Stomach smooth muscle (tissue), 2 donors: ENCODE measurements around the gene PALLD.

ENCODE experiments used
- H3K27ac ChIP-seq: one replicate; pipeline ENCODE4 v1.7.0; 2013; ENCODE audit warnings: mild to moderate bottlenecking, low read length, inconsistent platforms
- H3K27me3 ChIP-seq, 2 donors: one replicate each; pipeline ENCODE4 v1.7.0; 2013; ENCODE audit warnings: low read length in 2 of 2; ENCODE audit not compliant: insufficient read depth in 2 of 2, control insufficient read depth in 1 of 2
- H3K36me3 ChIP-seq, 2 donors: one replicate each; pipeline ENCODE4 v1.7.0; 2013; ENCODE audit warnings: low read length in 2 of 2; ENCODE audit not compliant: control insufficient read depth in 2 of 2, insufficient read depth in 2 of 2
- H3K4me1 ChIP-seq: one replicate; pipeline ENCODE4 v1.7.0; 2013; ENCODE audit warnings: low read length; ENCODE audit not compliant: control insufficient read depth, insufficient read depth
- H3K4me3 ChIP-seq, 2 donors: one replicate each; pipeline ENCODE4 v1.7.0; 2013; ENCODE audit warnings: low read length in 2 of 2
- H3K9ac ChIP-seq, 2 donors: one replicate each; pipeline ENCODE4 v1.7.0; 2013; ENCODE audit warnings: low read length in 2 of 2, mild to moderate bottlenecking in 1 of 2
- H3K9me3 ChIP-seq, 2 donors: one replicate each; pipeline ENCODE4 v1.7.0; 2013; ENCODE audit warnings: low read length in 2 of 2; ENCODE audit not compliant: control insufficient read depth in 2 of 2
- donor health status: healthy.
- donor health status: Pancreatic carcinoma.

The PALLD gene

GRCh38 chr4:168678751-168679366 is 182.0 kb downstream of the PALLD start:
- Histone ChIP-seq H3K27ac (no peak overlapping the region), H3K4me1 (no peaks in the 10 kb centered on the region), H3K4me3 (no peak overlapping the region), H3K27me3 (no peaks in the 10 kb centered on the region), H3K9ac (no peak overlapping the region), H3K9me3 (no peaks in the 10 kb centered on the region), H3K36me3 (no peaks in the 10 kb centered on the region)

DNA sequence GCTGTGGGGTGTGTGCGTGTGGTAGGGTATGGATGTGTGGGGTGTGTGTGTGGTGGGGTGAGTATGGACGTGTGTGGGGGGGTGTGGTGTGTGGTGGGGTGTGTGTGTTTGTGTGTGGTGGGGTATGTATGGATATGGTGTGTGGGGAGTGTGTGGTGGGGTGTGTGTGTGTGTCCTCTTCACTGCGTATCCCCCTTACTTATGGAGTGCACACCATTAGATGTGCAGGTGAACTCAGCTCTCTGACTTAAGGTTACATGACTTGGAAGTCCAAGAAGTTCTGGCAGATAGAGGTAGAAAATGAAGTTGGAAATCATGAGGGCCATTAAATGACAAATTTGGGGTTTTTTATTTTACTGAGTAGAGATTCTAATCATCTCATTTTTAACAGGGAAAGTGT is 182.5 kb downstream of the PALLD start:
- no peak overlapping the region for H3K27ac ChIP-seq
- H3K9ac ChIP-seq = no peak overlapping the region
- no peaks in the 10 kb centered on the region for H3K36me3 ChIP-seq
- no peaks in the 10 kb centered on the region for H3K4me1 ChIP-seq
- H3K9me3 ChIP-seq = no peaks in the 10 kb centered on the region
- no peaks in the 10 kb centered on the region for H3K27me3 ChIP-seq
- H3K4me3 ChIP-seq = no peak overlapping the region

- no peaks in the 10 kb centered on the region for H3K36me3 ChIP-seq
- no peaks in the 10 kb centered on the region for H3K9me3 ChIP-seq
- H3K9ac ChIP-seq = no peak overlapping the region
- H3K4me3 ChIP-seq = no peak overlapping the region
- H3K27me3 ChIP-seq = no peaks in the 10 kb centered on the region
- H3K27ac ChIP-seq = no peak overlapping the region
- no peaks in the 10 kb centered on the region for H3K4me1 ChIP-seq
Measured at GRCh38 chr4:168679819-168680218, 183.0 kb downstream of the PALLD start.

DNA sequence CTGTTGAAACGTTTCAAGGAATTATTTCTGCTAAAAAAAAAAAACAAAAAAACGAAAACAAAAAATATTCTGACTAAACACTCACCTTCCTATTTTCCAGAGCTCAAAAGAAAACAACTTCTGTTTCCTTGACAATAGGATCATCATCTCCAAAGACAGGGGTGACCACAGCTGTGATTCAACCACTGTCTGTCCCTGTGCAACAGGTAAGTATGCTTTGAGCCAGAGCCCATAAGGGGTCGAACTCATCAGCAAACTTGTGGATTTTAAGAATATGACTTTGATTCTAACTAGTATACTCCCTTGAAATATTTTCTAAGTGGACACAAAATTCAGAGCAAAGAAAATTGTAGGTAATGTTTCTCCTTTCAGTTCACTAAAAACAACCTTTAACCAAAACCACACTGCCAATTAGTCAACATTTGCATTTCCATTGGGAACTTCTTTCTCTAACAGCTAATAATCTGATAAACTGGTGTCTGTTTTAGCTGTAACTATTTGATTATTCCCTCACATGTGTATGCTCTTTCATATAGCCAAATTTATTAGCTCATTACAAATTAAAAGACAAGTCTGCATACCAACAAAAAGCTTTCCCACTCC is 186.1 kb downstream of the PALLD start:
- no peaks in the 10 kb centered on the region for H3K36me3 ChIP-seq
- no peak overlapping the region for H3K4me3 ChIP-seq
- no peak overlapping the region for H3K27ac ChIP-seq
- H3K9ac ChIP-seq = no peak overlapping the region
- H3K4me1 ChIP-seq = no peaks in the 10 kb centered on the region
- H3K27me3 ChIP-seq = no peaks in the 10 kb centered on the region
- H3K9me3 ChIP-seq = no peaks in the 10 kb centered on the region

DNA sequence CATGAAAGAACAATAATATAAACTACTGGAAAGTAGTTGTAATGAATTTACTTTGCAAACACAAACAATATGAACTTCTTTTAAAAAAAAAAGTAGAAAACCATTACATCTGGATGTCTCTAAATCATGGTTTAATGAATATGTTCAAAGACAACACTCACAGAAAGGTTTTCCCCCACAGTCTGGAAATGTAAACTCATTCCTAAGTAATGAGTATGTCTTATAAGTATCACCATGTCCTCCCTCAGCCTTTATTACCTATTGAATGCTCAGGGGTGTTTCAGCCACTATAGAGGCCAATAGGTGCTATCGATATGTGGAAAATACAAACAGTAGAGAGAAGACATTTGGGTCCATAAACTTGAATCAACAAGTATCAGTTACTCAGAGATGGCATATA is 186.7 kb downstream of the PALLD start:
- Histone ChIP-seq H3K4me1 (no peaks in the 10 kb centered on the region), H3K9me3 (no peaks in the 10 kb centered on the region), H3K27me3 (no peaks in the 10 kb centered on the region), H3K4me3 (no peak overlapping the region), H3K36me3 (no peaks in the 10 kb centered on the region), H3K9ac (no peak overlapping the region), H3K27ac (no peak overlapping the region)

DNA sequence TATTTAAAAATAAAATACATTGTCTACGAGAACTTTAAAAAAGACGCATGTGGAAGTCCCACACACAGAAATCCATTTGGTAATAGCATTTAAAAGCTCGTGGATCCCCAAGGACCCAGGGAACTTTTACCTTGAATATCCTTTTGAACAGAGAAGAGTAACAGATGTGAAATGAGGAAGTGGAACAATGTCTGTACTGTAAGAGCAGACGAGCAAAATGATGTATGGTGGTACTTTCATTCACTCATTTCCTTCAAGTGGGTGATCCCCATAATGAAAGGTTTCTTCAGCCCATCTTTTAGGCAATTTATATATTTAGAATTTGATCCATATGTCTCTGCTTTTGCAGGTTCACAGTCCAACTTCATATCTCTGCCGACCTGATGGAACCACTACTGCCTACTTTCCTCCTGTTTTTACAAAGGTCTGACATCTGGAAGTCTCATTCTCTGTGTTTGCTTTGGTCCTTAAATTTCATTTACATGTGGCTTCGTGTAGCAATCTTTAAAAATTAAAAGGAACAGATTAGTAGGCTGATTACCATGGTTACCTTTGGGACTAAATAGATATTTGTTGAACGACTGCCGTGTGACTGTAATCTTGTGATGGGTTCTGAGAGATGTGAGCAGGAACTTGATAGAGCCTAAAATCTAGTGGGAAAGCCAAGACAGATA is 188.4 kb downstream of the PALLD start:
- Histone ChIP-seq H3K9ac (no peak overlapping the region), H3K27me3 (no peaks in the 10 kb centered on the region), H3K27ac (no peak overlapping the region), H3K9me3 (no peaks in the 10 kb centered on the region), H3K4me3 (no peak overlapping the region), H3K36me3 (no peaks in the 10 kb centered on the region), H3K4me1 (no peaks in the 10 kb centered on the region)

DNA sequence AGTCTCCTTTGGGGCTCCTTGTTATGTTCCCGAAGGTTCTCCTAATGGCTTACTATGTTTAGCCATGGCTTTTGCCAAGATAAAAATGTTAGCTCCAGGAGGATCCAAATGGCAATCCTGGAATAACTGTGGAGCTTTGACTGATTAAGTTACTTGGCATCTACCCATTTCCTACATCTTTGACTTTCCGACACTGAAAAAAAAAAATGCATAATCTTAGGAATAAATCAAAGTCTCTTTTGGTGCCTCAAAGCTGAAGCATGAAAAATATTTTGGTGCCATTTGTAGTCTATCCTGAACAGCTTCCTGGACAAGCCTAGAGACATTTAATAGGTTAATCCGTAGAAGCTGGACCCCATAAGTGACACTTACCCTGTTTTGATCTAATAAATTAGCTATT is 191.7 kb downstream of the PALLD start:
- H3K27me3 ChIP-seq = no peaks in the 10 kb centered on the region
- no peaks in the 10 kb centered on the region for H3K9me3 ChIP-seq
- H3K9ac ChIP-seq = no peak overlapping the region
- H3K4me3 ChIP-seq = no peak overlapping the region
- no peaks in the 10 kb centered on the region for H3K36me3 ChIP-seq
- no peaks in the 10 kb centered on the region for H3K4me1 ChIP-seq
- H3K27ac ChIP-seq = no peak overlapping the region

GRCh38 chr4:168689791-168690190 is 192.9 kb downstream of the PALLD start:
- Histone ChIP-seq H3K9ac (no peak overlapping the region), H3K4me3 (no peak overlapping the region), H3K9me3 (no peaks in the 10 kb centered on the region), H3K27me3 (no peaks in the 10 kb centered on the region), H3K4me1 (no peaks in the 10 kb centered on the region), H3K27ac (no peak overlapping the region), H3K36me3 (no peaks in the 10 kb centered on the region)

DNA sequence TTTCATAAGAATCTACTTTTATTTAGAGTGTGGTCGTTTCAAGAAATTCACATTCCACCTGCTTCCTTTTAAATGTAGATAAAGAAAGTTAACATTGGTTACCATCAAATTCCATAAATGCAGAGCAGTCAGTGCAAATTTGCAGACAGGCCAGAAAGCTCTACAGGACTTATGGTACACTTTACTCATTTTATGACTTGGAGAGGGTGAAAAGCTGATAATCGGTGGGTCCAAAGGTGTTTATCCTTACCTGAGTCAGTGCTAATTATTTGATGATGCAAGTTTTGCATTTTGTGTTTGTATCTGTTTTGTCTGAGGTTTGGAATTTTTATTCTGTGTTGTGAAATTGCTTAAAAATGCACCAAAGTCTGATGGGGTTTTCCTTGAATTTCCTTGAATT is 193.3 kb downstream of the PALLD start:
- H3K27ac ChIP-seq = no peak overlapping the region
- H3K36me3 ChIP-seq = no peaks in the 10 kb centered on the region
- H3K4me1 ChIP-seq = no peaks in the 10 kb centered on the region
- H3K9me3 ChIP-seq = no peaks in the 10 kb centered on the region
- no peak overlapping the region for H3K9ac ChIP-seq
- no peaks in the 10 kb centered on the region for H3K27me3 ChIP-seq
- no peak overlapping the region for H3K4me3 ChIP-seq

DNA sequence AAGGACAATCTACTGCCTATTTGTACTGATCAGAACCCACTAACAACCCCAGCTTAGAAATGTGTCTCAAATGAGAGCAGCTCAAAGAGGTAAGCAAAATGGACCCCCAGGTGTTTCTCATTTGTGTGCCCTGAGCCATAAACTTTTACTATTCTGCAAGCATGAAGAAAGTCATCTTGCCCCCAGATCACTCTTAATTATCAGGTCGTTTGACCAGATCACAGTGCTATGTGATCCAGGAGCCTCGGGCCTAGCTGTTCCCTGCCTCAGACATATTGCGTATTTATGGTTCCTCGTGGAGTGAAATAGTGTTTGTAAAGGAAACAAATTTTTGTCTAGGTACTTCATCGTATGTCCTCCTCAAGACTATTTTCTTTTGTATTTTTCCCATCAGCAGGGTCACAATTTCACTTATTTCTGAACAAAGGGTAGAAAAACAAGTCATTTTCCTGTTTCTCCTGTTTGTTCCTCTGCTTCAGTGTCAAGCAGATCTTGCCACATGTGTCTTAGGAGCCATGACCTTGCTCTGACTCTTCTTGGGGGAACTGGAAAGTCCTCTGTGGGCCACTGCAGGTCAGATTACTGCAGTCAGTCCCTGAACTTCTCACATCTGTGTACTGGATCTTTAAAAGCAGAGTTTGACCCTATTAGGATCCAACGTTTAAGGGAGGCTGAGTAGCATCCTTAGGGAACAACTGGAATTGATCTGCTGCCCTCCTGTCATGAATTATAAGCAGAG is 194.9 kb downstream of the PALLD start:
- H3K36me3 ChIP-seq = no peaks in the 10 kb centered on the region
- no peaks in the 10 kb centered on the region for H3K9me3 ChIP-seq
- H3K4me3 ChIP-seq = no peak overlapping the region
- no peak overlapping the region for H3K27ac ChIP-seq
- no peaks in the 10 kb centered on the region for H3K4me1 ChIP-seq
- no peak overlapping the region for H3K9ac ChIP-seq
- H3K27me3 ChIP-seq = no peaks in the 10 kb centered on the region
